ENCODE data around the gene RASGEF1C. TPM values are rescaled to one million over a fixed set of nuclear protein-coding genes. Genes with fewer than 3 reads are reported as not detected.

RASGEF1C gene
- total and polyA plus RNA-seq, 2 of the 13 experiments (the other 11 are each of a cell fraction or from before 2014, with no cell fraction given): not detected

DNA sequence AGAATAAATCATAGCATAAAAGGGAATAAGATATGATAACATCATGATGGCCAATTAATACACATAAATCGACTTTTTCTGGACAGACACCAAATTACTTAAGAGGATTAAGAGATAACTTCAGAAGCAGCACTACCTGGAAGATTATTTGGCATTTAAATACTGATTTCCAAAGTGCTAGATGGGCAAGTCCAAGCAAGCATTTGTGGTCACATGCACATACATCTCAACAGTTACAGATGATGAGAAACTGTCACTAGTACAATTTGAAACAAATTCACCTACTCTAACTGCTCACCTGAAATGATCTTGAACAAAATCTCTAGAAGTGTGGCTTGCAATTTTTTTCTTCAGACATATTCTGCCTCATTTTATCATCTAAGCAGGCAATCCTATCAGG lies 26.8 kb upstream of the RASGEF1C start:
- WGBS (ENCODE audit: low lambda C conversion rate): 81% methylated on average over 1 of the region's 1 CpG
- ChIA-PET POLR2A (no interaction called here), CTCF (ENCODE audit: low intra/inter-chr PET ratio, low total read pairs) (no interaction called here)
- peaks cover 19% of the 10 kb centered on the region for H3K4me1 ChIP-seq (ENCODE audit: insufficient read depth, low read length)
- no peak overlapping the region for H3K27ac ChIP-seq (ENCODE audit: extremely low read length, insufficient read depth, low read length)
- H3K9ac ChIP-seq (ENCODE audit: insufficient read depth, low read depth, low read length): no peak overlapping the region
- no peaks in the 10 kb centered on the region for H3K9me3 ChIP-seq (ENCODE audit: low read length)
- FAIRE-seq (no peak), DNase-seq (ENCODE audit: low spot score) (no peak), ATAC-seq (no peak)
- no peak overlapping the region for H3K4me3 ChIP-seq (replicated peaks in 1 of 3; ENCODE audit: insufficient read depth in 1 of 3, low read depth in 2 of 3, low read length in 3 of 3)
- no peak overlapping the region for H3K4me2 ChIP-seq (ENCODE audit: low read depth, low read length)
- no peaks in the 10 kb centered on the region for H3K79me2 ChIP-seq (ENCODE audit: insufficient read depth, low read length)
- in situ Hi-C loops (cut with HindIII; ENCODE audit: extremely low pct_ligation_motif_present, low pct_unique_long_range_greater_than_20kb) (no loop called here), intact Hi-C loops (cut with micrococcal nuclease; ENCODE audit: unreplicated experiment) (no loop called here)
- no peaks in the 10 kb centered on the region for H3K27me3 ChIP-seq (ENCODE audit: control insufficient read depth in 1 of 2, insufficient read depth in 2 of 2, low read length in 2 of 2)
- H2AFZ ChIP-seq (ENCODE audit: low read length): no peak overlapping the region
- TF ChIP-seq POLR2G (IDR thresholded peaks at IDR 0.05; ENCODE audit: low read depth, low read length) (no peak), ZFP62 (CRISPR knock-in tag; IDR thresholded peaks at IDR 0.05) (no peak), ZBTB7B (CRISPR knock-in tag; IDR thresholded peaks at IDR 0.05) (no peak), ZNF749 (CRISPR knock-in tag; IDR thresholded peaks at IDR 0.05; ENCODE audit: borderline replicate concordance) (no peak), ZNF883 (CRISPR knock-in tag; IDR thresholded peaks at IDR 0.05; ENCODE audit: not compliant biosample characterization) (no peak), PAX8 (CRISPR knock-in tag; IDR thresholded peaks at IDR 0.05; ENCODE audit: borderline replicate concordance) (no peak), ZNF34 (CRISPR knock-in tag; IDR thresholded peaks at IDR 0.05; ENCODE audit: borderline replicate concordance) (no peak)
- TF ChIP-seq, protein P1, sequence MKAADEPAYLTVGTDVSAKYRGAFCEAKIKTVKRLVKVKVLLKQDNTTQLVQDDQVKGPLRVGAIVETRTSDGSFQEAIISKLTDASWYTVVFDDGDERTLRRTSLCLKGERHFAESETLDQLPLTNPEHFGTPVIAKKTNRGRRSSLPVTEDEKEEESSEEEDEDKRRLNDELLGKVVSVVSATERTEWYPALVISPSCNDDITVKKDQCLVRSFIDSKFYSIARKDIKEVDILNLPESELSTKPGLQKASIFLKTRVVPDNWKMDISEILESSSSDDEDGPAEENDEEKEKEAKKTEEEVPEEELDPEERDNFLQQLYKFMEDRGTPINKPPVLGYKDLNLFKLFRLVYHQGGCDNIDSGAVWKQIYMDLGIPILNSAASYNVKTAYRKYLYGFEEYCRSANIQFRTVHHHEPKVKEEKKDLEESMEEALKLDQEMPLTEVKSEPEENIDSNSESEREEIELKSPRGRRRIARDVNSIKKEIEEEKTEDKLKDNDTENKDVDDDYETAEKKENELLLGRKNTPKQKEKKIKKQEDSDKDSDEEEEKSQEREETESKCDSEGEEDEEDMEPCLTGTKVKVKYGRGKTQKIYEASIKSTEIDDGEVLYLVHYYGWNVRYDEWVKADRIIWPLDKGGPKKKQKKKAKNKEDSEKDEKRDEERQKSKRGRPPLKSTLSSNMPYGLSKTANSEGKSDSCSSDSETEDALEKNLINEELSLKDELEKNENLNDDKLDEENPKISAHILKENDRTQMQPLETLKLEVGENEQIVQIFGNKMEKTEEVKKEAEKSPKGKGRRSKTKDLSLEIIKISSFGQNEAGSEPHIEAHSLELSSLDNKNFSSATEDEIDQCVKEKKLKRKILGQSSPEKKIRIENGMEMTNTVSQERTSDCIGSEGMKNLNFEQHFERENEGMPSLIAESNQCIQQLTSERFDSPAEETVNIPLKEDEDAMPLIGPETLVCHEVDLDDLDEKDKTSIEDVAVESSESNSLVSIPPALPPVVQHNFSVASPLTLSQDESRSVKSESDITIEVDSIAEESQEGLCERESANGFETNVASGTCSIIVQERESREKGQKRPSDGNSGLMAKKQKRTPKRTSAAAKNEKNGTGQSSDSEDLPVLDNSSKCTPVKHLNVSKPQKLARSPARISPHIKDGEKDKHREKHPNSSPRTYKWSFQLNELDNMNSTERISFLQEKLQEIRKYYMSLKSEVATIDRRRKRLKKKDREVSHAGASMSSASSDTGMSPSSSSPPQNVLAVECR (CRISPR knock-in tag; IDR thresholded peaks at IDR 0.05; ENCODE audit: borderline replicate concordance): no peak
- TF ChIP-seq, protein P2, sequence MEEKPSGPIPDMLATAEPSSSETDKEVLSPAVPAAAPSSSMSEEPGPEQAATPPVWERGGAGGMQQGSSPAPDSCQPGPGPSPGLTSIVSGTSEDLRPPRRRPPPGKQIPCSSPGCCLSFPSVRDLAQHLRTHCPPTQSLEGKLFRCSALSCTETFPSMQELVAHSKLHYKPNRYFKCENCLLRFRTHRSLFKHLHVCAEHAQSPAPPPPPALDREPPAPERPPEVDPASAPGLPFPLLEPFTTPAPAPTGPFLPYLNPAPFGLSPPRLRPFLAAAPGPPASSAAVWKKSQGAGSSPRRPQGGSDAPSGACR (CRISPR knock-in tag; IDR thresholded peaks at IDR 0.05): no peak
- TF ChIP-seq, protein P3, sequence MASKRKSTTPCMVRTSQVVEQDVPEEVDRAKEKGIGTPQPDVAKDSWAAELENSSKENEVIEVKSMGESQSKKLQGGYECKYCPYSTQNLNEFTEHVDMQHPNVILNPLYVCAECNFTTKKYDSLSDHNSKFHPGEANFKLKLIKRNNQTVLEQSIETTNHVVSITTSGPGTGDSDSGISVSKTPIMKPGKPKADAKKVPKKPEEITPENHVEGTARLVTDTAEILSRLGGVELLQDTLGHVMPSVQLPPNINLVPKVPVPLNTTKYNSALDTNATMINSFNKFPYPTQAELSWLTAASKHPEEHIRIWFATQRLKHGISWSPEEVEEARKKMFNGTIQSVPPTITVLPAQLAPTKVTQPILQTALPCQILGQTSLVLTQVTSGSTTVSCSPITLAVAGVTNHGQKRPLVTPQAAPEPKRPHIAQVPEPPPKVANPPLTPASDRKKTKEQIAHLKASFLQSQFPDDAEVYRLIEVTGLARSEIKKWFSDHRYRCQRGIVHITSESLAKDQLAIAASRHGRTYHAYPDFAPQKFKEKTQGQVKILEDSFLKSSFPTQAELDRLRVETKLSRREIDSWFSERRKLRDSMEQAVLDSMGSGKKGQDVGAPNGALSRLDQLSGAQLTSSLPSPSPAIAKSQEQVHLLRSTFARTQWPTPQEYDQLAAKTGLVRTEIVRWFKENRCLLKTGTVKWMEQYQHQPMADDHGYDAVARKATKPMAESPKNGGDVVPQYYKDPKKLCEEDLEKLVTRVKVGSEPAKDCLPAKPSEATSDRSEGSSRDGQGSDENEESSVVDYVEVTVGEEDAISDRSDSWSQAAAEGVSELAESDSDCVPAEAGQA (IDR thresholded peaks at IDR 0.05; ENCODE audit: low read depth): no peak
- TF ChIP-seq, protein P3 (CRISPR knock-in tag; IDR thresholded peaks at IDR 0.05; ENCODE audit: borderline replicate concordance): no peak
- TF ChIP-seq, protein P4, sequence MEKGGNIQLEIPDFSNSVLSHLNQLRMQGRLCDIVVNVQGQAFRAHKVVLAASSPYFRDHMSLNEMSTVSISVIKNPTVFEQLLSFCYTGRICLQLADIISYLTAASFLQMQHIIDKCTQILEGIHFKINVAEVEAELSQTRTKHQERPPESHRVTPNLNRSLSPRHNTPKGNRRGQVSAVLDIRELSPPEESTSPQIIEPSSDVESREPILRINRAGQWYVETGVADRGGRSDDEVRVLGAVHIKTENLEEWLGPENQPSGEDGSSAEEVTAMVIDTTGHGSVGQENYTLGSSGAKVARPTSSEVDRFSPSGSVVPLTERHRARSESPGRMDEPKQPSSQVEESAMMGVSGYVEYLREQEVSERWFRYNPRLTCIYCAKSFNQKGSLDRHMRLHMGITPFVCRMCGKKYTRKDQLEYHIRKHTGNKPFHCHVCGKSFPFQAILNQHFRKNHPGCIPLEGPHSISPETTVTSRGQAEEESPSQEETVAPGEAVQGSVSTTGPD (CRISPR knock-in tag; IDR thresholded peaks at IDR 0.05): no peak
- H4K20me1 ChIP-seq (ENCODE audit: insufficient read depth, low read length): no peaks in the 10 kb centered on the region
- no TSS peak for BruUV-seq (replicated peaks)
- peaks cover 11 to 26% of the 10 kb centered on the region in 2 experiments; a peak in 4 of 5 replicates for H3K36me3 ChIP-seq (replicated peaks in 1 of 2; ENCODE audit: control insufficient read depth in 1 of 2, insufficient read depth in 2 of 2, low read length in 2 of 2)
